NOMO-1 treated with DMSO at 0.1 percent for 48 hours (cell line): ENCODE measurements around the gene PAPPA.

Experiments used
- DNase-seq: peaks from one replicate; lab custom pipeline; 2025; ENCODE audit not compliant: unreplicated experiment; lab: John Stamatoyannopoulos, UW

Gene PAPPA

DNA sequence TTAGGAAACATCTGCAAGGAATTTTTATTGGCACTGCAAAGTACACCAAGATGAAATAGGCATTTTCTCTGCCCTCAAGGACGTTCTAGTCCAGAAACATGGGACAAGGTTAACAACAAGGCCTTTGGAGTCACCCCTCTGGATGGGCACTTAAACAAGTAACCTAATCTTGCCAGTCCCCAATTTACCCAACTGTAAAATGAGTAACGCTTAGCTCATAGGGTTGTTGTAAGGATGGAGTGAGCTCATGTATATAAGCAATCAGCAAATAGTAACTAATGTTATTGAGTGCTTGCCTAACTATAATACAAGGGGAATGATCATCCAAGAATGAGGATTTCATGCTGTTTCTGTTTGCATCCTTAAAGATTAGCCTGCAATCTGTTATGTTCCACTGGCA, 189.3 kb downstream of the PAPPA start:
- no peak for DNase-seq

DNA sequence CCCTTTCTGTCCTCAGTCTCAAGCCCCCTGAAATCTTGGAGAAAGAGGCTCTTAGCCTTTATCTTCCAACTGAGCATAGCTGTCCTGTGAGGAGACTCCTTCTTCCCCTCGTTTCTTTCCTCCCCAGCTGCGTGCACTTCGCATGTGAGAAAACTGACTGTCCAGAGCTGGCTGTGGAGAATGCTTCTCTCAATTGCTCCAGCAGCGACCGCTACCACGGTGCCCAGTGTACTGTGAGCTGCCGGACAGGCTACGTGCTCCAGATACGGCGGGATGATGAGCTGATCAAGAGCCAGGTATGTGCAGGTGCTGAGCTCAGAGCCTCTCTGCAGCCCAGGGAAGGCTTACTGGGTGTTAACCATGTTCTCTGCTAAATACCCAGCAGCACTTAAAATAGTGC, 190.8 kb downstream of the PAPPA start:
- DNase-seq, result no peak

DNA sequence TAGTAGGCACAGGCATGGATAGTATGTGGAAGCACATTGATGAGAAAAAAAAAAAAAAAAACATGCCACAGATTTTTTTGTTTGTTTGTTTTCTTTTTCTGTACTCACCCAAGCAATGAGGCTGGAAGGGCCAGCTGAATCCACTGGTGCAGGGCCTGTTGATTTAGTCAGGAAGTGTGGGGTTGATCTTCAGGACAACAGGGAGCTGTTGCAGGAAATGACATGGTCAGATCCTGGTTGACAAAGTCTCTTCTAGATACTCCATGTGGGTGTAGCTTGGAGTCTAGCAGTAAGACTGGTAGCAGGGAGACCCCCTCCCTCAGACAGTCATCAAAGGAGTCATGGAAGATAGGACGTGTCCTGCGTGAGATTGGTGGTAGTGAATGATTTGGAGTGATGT, 191.8 kb downstream of the PAPPA start:
- no peak for DNase-seq

DNA sequence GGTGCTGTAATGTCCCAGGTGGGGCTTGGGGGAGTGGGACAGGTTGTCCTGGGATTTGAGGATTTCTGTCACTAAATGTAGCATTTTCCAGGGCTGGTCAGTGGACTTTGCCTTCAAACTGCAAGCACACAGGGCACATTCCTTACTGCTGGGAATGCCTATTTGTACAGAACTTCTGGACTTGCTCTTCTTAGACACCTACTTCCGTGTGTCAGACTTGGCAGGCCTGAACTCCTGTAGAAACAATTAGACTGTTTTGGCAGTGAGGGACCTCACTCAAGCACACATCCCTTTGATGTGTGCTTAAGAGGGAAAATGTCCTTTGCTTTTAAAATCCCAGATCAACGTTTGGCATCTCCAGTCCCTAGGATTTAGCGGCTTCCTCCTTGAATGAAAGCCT, 192.2 kb downstream of the PAPPA start:
- DNase-seq, result no peak

DNA sequence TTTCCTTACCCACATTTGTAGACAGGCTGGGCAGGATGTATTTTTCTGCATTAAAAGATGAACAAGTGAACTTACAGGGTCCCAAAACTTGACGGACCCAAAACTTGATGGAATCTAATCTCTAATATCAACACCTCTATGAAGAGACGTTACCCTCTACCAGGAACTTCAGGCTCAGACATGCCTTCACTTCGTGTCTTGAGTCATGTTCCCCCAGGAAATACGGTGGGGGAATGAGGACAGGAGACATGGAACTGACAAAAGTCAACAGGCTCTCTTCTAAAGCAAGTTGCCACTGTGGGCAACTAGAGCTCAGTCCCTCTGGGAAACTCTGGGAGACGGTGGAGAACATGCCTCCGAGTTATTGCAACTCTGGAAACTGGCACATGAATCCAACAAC, 196.1 kb downstream of the PAPPA start:
- no peak for DNase-seq

DNA sequence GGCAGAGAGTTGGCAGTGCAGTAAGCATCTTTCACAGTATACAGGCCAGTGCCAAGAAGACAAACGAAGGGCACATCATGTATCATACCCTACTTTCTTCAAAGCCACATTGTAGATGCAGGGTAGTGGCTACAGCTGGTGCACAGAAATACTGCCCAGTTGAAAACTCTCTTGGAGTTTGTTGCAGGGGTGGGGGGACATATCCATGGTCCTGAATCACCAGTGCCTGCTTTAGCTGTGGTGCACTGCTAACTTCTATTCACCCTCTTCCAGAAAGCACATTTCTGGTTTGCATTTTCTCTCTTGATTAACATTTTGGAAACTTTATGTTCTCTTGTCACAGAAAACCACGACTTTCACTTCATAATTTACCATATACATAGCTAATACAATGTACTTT, 196.6 kb downstream of the PAPPA start:
- no peak for DNase-seq

DNA sequence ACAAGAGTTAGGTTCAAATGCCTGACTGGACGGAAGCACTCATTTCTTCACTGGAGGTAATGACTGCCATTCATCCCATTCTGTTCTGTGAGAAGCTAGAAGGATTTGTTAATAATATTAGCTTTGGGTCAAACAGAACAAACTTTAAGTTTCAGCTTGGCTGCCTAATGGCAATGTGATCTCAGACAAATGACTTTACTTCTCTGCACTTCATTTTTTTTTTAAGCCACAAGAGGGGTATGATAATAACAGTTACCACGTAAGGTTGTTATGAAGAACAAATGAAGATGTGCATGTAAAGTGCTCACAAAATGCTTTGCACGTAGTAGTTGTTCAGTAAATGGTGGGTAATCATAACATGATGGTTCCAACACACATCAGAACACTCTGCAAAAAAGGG, 199.4 kb downstream of the PAPPA start:
- DNase-seq, result no peak

DNA sequence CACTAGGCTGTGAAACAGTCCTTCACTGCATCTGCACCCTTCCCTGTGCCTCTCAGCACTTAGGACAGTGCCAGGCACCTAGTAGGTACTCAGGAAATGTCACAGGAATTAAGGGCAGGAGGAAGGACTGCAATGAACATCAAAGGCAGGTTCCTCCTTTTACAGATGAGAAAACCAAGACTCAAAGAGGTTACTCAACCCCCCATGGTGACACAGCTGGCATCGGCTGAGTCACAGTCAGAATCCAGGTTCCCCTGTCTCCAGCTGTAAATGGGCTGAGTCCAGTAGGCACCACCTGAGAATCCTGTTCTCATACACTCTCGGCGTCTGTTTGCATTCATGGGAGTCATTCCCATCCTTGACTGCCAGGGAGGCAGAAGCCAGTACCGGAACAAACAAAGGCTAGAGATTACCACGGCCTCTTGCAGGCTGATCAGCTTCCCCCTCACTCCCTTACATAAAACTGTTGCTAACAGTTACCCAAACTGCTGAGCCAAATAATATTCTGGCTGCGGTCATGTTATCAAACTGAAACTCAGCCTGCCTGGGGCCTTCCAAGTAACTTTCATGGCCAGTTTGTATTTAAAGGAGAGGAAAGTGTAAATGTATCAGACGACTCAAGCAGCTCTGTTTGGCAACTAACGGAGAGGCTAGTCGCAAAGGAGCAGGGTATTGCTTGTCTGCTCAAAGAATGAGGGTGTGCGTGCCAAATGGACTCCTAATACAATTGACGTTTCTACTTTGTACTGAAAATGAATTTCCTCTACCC, 201.7 kb downstream of the PAPPA start:
- DNase-seq, result no peak

DNA sequence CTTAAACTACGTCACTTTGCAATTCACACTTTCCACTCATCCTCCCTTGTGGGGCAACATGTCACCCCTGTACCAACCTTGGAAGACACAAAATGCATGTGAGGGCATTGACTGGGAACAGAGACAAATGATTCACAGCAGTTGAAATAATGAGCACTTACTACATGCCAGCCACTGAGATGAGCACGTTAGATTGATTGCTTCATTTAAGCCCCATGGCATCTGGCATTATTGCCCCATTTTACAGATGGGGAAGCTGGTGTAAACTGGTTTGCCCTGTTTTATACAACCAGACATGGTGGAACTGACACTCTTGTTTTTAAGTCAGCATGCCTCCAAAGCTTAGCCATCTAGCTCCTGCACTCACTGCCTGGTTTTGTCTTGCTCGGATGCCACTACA, 204.7 kb downstream of the PAPPA start:
- DNase-seq, result no peak

DNA sequence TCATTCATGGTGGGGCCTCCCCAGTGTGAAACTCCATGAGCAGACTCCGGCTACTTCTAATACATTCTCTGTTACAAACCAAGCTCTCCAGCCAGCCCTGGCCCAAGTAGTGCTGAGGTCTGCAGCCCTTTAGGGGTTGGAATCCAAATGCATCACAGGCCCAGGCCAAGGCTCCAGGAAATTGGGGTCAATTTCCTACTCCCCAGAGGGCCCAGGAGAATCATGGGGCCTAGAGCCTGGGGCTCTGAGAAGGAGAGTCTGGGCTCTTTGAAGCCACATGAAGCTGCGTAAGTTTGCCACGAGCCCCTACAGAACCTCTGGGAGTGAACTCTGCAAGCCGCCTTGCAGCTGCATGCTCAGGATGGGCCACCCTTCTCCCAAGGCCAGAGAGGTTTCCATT, 206.4 kb downstream of the PAPPA start:
- no peak for DNase-seq

DNA sequence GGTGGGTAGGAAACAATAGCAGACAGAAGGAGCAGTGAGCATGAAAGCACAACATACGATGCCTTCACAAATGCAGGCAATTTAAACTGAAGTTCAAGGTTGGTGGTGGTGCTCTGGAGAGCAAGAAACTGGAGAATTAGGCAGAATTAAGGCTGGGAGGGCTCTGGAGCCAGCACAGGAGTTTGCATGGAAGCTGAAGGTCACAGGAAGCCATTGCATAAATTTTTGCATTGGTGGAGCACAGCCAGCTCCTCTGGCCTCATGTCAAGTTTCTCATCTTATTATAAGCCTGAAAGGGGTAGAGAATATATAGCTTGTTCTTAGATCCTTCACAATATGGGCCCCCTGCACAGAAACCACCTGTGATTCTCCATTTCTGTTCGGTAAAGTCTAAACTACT, 207.4 kb downstream of the PAPPA start:
- no peak for DNase-seq

DNA sequence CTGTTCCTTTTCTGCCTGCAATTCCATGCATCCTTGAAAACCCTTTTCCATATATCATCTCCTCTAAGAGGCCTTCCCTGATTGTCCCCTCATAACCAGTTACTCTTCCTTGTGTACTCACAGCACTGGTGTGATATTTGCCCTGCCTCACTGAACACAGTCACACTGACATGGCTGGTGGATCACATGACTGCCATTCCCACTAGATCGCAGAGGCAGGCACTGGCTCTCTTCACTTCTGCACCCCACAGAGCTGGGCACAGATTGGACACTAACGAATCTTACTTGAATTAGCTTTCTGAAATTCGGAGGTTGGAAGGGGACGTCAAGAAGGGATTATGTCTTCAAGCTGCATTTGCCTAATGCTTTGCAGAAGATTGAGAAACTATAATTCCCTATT, 208.0 kb downstream of the PAPPA start:
- no peak for DNase-seq

DNA sequence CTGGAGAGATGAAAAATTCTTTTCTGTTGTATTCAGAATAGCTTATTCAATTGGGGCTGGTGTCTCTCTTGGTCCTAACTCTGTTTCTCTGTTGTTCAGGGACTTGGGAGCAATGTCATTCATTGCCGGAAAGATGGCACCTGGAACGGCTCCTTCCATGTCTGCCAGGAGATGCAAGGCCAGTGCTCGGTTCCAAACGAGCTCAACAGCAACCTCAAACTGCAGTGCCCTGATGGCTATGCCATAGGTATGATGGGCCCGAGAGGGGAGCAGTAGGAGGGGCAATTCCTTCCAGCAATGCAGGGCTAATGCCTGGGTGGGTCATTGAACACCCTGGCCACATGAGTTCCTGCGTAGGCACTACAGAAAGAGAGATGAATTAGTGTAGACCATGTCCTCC, 208.9 kb downstream of the PAPPA start:
- DNase-seq, result no peak

DNA sequence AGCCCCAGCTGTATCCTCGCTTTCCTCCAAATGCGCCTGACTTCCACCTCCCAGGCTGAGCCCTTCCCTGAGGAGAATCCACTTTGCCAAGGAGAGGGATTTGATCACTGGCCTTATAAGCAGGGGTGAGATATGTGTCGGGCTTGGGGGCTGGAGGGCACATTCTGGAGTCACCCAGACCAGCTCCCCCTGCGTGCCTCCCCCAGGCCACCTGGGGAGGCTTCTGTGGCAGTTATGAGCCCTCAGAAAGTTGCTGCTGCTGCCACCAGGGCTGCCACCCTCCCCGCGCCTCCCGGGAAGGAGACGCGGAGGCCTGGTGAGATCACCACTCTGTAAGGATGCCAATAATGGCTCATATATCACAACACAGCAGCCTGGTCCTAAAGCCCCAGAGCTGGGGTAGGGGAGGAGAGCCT, 211.5 kb downstream of the PAPPA start:
- DNase-seq, result no peak

DNA sequence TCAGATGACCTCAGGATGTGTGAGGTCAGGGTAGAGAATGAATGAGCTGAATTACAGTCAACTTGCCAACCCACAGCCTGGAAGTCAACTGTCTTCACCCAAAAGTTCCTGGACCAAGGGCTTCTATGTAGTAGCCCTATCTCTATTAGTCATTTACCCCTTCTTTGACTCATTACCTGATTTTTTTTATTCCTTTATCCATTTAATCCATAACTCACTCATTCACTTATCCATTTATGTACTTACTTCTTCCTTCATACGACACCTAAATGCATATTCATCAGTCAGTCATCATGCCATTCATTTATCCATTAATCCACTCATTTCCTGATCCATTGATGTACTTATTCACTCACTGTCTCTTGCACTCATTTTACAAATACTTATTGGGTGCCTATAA, 212.7 kb downstream of the PAPPA start:
- DNase-seq, result no peak

DNA sequence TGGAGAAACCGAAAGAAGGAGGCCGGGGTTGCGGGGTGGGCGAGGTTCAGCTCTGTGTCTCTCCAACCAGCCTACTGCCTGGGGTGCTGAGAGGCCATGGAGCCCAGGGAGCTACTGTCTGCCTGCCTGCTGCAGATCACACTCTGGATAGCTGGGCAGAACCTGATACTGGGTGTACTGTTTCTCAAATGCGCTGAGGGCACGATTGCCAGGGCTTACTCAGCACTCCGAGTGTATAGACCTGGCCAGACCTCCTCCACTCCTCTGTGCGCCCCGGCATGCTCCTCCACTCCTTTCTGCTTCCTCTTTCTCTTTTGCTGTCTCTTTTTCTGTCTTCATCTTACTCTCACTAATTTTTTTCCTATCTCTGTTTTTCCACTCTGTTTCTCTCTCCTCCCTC, 215.1 kb downstream of the PAPPA start:
- DNase-seq, result no peak

DNA sequence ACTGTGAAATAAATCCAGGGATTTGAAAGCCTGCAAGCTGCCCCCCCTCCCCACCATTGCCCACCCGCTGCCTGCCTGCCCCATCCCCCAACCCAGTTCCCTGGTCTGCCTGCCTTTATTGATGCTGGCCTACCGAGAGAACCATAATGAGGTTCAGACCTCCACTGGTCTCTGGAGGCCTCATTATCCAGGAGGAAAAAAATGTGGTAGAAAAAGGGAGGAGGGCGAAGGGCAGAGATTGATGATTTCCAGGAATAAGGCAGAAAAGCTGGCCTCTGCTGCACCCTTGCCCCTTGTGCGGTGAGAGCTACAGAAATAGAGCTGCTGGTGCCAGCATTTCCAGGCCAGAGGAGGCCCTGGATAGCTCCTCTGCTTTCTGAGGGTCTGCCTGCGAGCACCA, 216.1 kb downstream of the PAPPA start:
- no peak for DNase-seq

DNA sequence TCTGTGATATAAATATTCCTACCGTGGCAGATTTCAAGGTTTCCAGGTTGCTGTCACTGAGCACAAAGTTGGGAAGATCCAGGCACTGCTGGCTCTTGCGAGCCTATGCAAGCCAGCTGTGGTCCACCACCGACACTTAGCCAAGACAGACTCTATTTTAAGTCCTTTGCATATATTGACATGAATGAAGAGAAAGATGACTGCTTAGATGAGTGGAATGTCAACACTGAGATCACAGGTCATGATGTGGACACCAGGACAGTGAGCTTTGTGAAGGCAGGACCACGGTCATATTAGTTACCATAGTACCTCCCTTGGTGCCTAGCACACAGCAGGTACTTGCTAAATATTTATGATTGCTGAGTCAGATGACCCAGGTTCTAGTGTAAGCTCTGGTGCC, 217.0 kb downstream of the PAPPA start:
- no peak for DNase-seq

DNA sequence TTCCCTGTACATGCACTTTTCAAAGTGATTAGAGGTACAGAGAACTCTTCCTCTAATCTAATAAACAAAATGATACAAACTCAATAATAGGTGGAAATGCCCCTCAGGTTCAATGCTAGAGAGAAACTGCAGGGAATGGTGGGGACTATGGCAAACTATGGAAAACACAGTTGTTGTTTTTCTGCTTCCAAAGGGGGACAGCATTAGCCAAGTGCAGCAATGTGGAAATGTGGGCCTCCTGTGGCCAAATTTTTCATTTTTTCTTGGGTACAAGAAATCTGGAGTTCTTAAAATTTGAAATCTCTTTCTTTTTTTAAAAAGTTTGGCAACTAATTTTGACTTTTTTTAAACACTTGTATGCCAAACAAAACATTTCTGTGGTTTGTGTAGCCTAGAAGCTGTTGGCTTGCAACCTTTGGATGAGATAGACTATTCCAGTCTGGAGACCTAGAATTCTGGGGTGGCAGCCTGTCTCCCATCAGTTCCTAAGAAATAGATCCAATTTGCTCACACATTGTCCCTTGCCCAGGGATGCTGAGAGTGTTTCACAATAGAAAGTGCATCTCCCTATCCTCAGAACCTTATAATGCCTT, 218.6 kb downstream of the PAPPA start:
- no peak for DNase-seq

DNA sequence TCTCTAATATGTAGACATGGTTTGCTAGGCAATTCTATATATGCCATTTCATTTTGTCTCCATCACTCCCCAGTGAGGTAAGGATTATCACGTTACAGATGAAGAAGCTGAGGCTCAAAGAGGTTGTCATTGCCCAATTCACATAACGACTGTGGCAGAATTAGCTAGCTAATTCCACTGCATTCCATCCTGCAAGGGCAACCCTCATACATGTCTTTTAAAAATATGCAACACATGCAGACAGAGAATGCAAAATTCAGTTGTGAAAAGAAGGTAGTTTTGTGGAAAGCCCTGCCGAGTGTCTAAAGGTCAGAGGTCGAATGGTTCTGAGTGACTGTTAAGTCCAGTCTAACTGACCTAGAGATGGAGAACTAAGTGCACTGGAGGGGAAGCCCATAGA, 219.2 kb downstream of the PAPPA start:
- no peak for DNase-seq

DNA sequence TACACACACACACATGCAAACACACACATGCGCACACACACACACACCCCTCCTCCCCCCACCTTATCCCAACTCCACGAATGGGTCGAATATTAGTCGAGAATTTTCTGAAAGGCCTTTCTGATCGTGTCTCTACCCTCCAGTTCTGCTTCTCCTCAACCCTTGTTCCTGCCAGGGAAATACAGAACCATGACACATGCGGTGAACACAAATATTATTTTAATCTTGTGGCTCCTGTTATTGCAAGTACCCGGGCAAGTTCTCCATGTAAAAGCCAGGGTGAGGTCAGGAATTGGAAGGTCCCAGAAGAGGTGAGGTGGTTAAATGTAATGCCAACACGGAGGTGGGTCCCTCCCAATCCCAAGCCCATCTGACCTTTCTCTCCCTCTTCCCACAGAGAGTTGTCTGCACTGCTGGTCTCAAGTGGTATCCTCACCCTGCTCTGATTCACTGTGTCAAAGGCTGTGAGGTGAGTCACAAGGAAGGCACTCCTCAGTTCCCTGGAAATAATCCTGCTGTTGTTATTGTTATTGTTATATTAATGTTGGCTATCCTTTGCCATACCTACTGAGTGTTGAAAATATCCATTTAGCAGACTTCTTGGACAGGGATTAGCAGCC, 223.7 kb downstream of the PAPPA start:
- DNase-seq, result no peak

DNA sequence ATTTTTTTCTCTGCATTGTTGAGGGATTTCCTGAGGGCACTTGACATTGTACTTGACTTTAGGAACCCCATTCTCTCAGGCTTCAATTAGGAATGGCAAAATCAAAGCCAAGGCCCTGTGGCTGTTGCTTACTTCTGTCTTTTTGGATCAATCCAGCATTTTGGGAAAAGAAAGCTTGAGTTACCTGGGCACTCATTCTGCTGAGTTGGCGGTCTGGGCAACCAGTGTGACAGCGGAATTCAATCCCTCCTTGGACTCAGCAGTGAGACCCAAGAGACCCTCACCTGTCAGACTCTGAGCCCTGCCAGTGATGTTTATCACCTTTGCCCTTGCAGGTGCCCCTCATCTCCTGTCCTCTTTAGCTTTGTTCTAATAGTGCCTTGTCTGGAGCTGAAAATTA, 225.3 kb downstream of the PAPPA start:
- no peak for DNase-seq

DNA sequence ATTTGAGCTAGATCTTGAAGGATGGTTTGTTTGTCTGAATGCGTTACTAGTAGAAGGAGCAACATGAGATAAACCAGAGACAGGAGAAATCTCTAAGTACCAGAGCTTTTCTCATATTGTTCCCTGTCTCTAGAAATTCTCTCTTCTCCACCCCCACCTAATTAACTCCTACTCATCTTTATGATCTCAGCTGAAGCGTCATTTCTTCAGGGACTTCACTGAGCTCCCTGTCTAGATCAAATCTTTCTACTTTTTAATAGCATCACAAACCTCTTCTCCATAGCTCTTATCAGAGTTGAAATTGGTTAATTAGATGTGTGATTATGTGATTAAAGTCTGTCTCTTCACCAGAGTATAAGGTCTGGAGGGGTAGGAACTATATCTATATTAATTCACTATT, 226.2 kb downstream of the PAPPA start:
- DNase-seq, result no peak
